ENCODE results near the gene EXOSC5.
A peak's percentile ranks its signal among the peaks of the same experiment; 100 is the strongest.

Gene EXOSC5

DNA sequence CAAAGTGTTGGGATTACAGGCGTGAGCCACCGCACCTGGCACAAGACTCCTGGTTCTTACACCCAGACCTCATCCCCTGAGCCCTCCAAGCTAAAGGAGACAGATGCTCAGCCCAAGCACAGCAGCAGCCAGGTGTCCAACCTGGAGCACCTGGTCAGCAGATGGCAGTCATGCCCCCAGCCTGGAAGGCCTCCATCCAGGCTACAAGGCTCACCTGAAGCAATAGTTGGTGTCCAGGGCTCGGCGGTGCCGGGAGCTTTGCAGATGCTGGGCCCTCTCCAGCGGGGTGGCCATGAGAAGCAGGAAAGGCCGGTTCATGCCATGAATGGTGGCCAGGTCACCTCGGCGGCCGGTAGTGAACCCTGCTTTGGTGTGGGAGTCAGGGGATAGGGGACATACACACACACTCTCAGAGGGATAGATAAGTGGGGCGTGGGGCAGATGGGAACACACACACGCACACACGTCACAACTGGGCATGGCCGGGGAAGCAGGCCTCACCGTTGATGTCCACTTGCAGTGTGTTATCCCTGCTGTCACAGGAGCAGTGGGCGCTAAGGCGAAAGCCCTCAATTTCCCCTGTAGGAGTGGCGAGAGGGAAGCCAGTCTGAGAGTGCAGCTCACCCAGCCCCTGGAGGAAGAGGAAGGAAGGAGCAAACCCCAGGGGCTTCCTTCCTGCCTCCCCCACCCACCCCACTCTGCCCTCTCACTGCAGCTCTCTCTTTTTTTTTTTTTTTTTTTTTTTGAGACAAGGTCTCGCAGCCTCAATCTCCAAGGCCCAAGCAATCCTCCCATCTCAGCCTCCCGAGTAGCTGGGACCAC lies 55.3 kb downstream of the EXOSC5 start:
- no peak for DNase-seq (ENCODE audit: low read depth)

DNA sequence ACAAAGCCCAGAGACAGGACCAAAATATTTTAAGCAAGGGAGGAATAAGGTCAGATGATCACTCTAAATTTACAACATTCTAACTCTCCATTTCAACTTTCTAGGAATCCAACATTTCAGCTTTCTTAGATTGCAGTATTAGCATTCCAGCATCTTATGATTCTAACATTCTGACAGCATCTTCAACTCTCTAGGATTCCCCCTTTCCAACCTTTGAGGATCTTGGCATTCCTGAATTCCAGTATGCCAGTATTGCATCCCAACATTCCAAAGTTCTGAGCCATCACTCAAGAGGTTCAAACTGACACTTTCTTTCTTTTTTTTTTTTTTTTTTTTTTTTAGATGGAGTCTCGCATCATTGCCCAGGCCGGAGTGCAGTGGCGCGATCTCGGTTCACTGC lies 57.2 kb downstream of the EXOSC5 start:
- DNase-seq (ENCODE audit: low read depth), result peak; percentile 80

All from amniotic epithelial cell (primary cell).